Endothelial cell of umbilical vein (primary cell): ENCODE measurements around the gene RALGAPB.

Experiments used
- EZH2 ChIP-seq: IDR thresholded peaks from 2 replicates; pipeline ENCODE4 v1.6.1; 2012; ENCODE audit warnings: borderline replicate concordance, low read depth, mild to moderate bottlenecking, moderate library complexity, low read length, inconsistent platforms; ENCODE audit not compliant: severe bottlenecking
- GATA2 ChIP-seq: IDR thresholded peaks from 2 replicates; pipeline ENCODE4 v1.7.0; 2011; ENCODE audit warnings: low read depth, mild to moderate bottlenecking, moderate library complexity, mixed read lengths, low read length; ENCODE audit not compliant: insufficient read length, insufficient read depth
- JUN ChIP-seq: IDR thresholded peaks from 2 replicates; pipeline ENCODE4 v1.6.1; 2011; ENCODE audit warnings: borderline replicate concordance, low read depth; ENCODE audit not compliant: insufficient read length, insufficient read depth
- MYC ChIP-seq: IDR thresholded peaks from one replicate; pipeline ENCODE4 v1.6.1; 2011; ENCODE audit warnings: mild to moderate bottlenecking, low read depth, low read length
- POLR2A ChIP-seq: IDR thresholded peaks from 2 replicates; pipeline ENCODE4 v1.6.1; 2012; ENCODE audit warnings: low read depth, mild to moderate bottlenecking, control low read depth, low read length
- POLR2AphosphoS5 ChIP-seq: IDR thresholded peaks from 2 replicates; pipeline ENCODE4 v1.6.1; 2012; ENCODE audit warnings: low read depth, mild to moderate bottlenecking, control low read depth, low read length, moderate library complexity; ENCODE audit not compliant: insufficient read depth
- TF ChIP-seq, protein P1 (sequence below), 2 donors: IDR thresholded peaks; 1 replicate in 1 of 2; 2 replicates in 1 of 2; pipeline ENCODE4 v1.5.1; 2011; ENCODE audit warnings: low read length in 2 of 2, mild to moderate bottlenecking in 2 of 2, moderate library complexity in 2 of 2, control low read depth in 1 of 2, inconsistent platforms in 1 of 2, low read depth in 1 of 2; ENCODE audit not compliant: insufficient read depth in 1 of 2; ENCODE audit errors: extremely low read depth in 1 of 2
- TF ChIP-seq, protein P2 (sequence below): IDR thresholded peaks from 2 replicates; pipeline ENCODE4 v1.6.1; 2011; ENCODE audit not compliant: insufficient read depth, insufficient read length

DNA sequence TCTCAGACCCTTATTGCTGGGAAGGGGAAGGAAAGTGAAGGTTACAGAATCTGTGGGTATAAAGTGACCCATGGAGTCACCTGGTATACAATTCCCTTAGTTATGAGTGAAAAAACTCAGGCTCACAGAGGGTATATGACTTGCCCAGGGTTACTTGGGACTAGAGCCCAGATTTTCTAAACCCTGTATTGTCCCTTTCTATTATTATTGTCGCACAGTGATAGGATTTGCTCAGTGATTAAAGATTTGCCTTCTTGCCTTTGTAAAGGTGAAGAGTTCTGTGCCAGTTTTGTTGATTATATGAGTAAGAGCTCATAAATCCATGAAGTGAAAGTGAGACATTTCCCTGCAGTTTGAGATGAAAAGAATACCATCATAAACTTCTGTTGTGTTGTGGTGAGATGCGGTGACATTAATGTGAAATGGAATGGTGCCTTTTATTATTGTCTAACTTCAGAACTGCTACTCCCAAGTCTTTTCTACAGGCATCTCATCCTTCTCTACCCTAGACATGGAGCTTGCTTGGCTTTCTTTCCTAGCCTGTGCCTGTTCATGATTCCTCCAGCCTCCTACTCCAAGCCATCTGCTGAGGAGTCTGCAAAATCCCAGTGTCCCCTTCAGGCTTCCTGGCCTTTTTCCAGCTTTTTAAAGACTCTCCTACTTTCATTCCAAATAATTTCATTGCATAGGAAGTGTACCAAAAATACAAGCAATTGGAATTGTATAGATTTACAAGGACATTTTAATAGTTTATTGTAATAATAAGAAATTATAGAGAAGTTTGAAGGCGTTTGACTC, 74.8 kb downstream of the RALGAPB start:
- TF ChIP-seq, protein P1, sequence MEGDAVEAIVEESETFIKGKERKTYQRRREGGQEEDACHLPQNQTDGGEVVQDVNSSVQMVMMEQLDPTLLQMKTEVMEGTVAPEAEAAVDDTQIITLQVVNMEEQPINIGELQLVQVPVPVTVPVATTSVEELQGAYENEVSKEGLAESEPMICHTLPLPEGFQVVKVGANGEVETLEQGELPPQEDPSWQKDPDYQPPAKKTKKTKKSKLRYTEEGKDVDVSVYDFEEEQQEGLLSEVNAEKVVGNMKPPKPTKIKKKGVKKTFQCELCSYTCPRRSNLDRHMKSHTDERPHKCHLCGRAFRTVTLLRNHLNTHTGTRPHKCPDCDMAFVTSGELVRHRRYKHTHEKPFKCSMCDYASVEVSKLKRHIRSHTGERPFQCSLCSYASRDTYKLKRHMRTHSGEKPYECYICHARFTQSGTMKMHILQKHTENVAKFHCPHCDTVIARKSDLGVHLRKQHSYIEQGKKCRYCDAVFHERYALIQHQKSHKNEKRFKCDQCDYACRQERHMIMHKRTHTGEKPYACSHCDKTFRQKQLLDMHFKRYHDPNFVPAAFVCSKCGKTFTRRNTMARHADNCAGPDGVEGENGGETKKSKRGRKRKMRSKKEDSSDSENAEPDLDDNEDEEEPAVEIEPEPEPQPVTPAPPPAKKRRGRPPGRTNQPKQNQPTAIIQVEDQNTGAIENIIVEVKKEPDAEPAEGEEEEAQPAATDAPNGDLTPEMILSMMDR (IDR thresholded peaks at IDR 0.05; ENCODE audit: extremely low read depth in 1 of 2, insufficient read depth in 1 of 2, low read depth in 1 of 2, low read length in 2 of 2) = no peak
- no peak for TF ChIP-seq POLR2A
- no peak for TF ChIP-seq JUN
- TF ChIP-seq, protein P2, sequence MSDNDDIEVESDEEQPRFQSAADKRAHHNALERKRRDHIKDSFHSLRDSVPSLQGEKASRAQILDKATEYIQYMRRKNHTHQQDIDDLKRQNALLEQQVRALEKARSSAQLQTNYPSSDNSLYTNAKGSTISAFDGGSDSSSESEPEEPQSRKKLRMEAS = no peak
- TF ChIP-seq POLR2AphosphoS5 = no peak
- no peak for TF ChIP-seq GATA2
- TF ChIP-seq EZH2 = no peak
- no peak for TF ChIP-seq MYC
